GM21515 (cell line): ENCODE data around the gene MRPL2.
A peak's percentile ranks its signal among the peaks of the same experiment; 100 is the strongest.
"Not testable (repeated sequence)": the region's sequence is repeated elsewhere in the genome, so short reads cannot be mapped to it uniquely, and the experiment has no call there.

ENCODE experiments used
- ATAC-seq: cut with Tn5 transposase; IDR thresholded peaks from one replicate; pipeline ENCODE4 v1.9.1; 2021; ENCODE audit not compliant: unreplicated experiment

Gene MRPL2

DNA sequence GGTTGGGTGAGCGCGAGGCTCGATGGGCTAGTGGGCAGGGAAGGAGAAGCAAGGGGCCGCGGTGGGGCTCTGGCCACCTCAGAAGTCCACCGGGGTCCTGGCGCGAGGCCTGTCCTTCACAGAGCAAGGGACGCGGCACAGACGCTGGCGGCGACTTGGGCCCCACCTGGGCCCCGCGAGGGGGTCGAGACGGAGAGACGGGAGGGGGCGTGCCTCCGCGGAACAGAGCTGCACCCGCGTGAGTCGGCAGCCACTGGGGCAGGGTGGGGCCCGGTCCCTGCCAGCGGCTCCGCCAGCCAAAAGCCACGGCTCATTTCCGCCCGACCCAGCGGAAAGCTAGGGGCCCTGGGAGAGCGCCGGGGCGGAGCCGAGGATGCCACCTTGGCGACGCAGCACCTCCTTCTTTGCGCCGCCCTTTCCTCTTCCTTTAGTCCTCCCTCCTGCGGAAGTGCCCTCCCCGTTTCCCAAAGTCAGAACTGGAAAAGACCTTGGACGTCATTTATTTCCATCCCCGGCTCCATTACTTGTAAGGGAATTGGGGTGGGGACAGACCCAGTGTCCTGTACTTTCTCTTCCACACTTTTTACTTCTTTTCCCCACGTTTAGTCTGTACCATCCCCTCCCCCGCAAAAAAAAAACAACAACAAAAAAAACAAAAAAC, 5.6 kb downstream of the MRPL2 start, which contains the start of gene CUL7:
Gene CUL7, minus strand, starts transcription at position 307 of the 661 bp plus-strand sequence. CDS start 1,063 bp downstream, outside the sequence.
- ATAC-seq = peak; percentile 77

DNA sequence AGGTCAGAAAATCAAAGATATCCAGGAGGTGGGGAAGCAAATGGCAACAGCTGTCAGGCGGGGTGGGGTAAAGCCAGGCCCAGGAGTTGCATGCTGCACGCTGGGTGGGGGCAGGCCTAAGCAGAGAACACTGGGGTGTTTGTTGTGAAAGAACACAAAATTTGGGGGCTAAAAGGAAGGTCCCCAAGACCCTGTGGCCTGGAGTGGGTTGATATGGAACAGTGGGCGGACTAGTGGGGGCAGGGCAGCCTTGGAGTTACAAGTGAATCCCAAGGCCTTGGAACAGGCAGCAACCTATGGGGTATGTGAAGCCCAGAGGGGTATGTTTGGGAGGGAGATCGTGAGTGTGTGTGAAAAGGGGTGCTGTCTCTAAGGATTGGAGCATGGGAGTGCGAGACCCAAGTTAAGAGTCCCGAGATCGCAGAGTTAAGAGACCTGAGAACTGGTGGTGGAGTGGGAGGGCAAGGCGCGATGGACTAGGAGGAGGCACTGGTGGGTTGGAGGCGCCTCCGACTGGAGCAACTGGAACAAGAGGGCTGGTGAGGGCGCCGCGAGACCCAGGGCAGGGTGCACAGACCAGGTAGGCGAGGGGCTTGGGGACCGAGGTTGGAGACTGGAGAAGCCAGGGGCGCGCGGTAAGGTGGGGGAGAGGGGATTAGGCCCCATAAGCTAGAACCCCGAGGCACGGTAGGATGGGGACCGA, 6.2 kb downstream of the MRPL2 start:
- no peak for ATAC-seq

- no peak for ATAC-seq
Measured at GRCh38 chr6:43052225-43052841, 6.9 kb downstream of the MRPL2 start.

DNA sequence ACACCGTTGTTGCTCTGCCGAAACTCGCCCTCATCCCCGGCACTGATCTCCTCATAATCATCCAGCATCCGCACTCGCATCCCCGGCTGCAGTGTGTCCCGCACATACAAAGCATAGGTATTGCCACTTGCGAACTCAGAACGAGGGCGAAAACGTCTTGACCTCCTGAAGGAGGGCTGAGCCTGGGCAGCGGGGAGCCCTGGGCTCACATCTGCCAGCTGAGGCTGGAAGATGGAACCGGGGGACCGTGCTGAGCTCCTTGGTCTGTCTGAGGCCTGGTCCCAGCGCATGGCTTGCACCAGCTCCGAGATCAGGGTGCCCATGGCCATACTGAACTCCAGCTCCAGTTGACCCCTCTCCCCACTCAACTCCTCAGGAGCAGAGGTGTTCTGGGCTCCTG, 8.3 kb downstream of the MRPL2 start:
- no peak for ATAC-seq

GRCh38 chr6:43047998-43048397, 11.2 kb downstream of the MRPL2 start:
- ATAC-seq = no peak

GRCh38 chr6:43045371-43045930, 13.8 kb downstream of the MRPL2 start:
- ATAC-seq = no peak

- no peak for ATAC-seq
Measured at GRCh38 chr6:43043310-43043709, 15.9 kb downstream of the MRPL2 start.

DNA sequence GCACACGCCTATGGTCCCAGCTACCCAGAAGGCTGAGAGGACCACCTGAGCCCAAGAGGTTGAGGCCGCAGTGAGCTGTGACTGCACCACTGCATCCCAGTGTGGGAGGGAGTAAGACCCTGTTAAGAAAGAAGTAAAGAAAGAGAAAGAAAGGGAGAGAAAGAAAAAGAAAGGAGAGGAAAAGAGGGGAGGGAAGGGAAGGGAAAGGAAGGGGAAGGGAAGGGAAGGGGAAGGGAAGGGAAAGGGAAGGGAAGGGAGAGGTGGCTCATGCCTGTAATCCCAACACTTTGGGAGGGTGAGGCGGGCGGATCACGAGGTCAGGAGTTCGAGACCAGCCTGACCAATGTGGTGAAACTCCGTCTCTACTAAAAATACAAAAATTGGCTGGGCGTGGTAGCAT, 17.8 kb downstream of the MRPL2 start:
- ATAC-seq = not testable (repeated sequence)

DNA sequence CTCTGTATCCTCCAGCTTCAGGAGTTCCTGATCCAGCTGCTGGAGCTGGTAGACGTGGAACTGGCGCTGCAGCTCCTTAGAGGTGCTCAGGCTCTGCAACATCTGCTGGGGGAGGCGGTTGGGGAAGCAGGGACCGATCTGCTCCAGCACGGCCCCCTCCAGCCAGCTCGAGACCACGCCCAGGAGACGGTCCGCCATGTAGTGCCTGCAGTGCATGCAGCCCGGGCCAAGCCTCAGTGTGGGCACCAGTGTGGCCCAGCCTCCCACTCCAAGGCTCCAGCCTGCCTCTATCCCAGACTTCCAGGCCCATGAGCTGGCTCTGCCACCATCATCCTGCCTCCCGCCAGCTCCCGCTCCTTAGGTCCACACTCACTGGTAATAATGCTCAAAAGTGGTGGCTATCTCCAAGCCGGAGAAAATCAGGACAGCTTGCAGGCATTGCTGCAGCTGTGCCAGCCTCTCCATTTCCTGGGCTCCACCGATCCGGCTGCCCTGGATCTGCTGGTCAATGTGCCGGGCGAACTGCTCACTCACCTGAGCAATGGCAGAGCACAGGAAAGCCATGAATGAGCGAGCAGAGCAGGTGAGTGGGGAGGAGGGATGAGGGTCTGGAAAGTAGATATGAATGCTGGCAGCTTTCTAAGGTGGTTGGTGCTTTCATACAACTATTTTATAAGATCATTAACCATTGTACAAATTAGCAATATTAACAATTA, 18.5 kb downstream of the MRPL2 start:
- ATAC-seq = no peak

- ATAC-seq = no peak
Measured at GRCh38 chr6:43038727-43039126, 20.5 kb downstream of the MRPL2 start.

DNA sequence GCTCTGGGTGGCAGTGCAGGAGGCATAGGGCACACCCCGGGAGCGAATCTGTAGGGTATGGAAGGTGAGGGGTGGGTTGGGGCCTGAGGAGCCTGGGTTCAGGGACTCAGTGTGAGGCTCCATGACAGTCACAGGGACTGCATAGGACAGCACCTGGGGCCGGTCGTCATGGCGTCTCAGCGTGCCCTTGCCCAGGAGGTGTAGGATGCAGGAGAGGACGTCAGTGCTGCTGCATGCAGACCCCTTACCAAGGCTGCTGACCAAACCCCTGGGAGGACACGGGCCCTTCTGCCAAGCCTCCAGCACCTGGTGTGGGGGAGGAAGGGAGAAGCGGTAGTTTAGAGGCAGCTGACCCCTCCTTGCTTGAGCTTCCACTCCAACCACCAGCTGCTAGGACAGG, 21.5 kb downstream of the MRPL2 start:
- no peak for ATAC-seq

- ATAC-seq = no peak
Measured at GRCh38 chr6:43037197-43037596, 22.0 kb downstream of the MRPL2 start.

GRCh38 chr6:43036712-43037111, 22.5 kb downstream of the MRPL2 start:
- no peak for ATAC-seq

DNA sequence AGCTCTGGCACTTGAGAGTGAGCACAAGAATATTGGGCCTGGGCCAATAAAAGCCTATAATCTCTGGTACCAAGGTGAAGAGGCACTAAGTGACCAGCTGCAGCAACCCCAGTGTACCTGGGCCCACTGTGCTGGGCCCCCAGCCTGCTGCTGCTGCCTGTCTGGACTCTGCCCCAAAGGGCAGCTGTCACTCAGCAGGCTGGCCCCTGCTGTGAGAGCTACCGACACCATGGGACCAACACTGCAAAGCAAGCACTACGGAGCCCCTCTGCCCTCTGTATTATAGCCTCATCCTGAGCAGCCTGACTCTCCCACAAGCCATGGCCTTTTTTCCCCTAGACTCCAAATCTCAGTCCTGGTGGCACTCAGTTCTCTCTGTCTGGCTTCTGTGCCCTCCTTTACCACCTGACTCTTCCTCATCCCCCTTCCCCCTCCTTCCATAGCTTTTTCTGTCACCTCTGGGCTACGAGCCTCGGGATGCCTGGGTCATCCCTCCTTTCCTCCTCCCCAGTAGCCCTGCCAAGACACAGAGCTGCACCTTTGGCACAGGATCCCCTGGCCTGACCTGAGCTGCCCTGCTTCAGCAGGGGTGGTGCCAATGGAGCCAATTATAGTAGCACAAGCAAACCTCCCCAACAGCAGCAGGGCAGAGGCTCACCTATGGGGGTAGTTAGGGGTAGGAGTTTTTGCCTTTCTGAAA, 23.6 kb downstream of the MRPL2 start:
- no peak for ATAC-seq

GRCh38 chr6:43034190-43034525, 25.1 kb downstream of the MRPL2 start:
- ATAC-seq = no peak

GRCh38 chr6:43033496-43034189, 25.6 kb downstream of the MRPL2 start:
- no peak for ATAC-seq

DNA sequence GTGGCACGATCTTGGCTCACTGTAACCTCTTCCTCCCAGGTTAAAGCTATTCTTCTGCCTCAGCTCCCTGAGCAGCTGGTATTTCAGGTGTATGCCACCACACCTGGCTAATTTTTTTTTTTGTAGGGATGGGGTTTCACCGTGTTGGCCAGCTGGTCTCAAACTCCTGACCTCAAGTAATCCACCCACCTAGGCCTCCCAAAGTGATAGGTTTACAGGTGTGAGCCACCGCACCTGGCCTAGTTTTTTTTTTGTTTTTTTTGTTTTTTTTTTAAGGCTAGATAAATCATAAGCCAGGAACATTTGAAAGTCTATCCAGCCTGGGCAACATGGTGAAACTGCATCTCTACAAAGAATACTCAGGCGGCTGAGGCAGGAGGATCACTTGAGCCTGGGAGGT, 26.9 kb downstream of the MRPL2 start:
- ATAC-seq = no peak

- ATAC-seq = no peak
Measured at GRCh38 chr6:43029120-43029519, 30.1 kb downstream of the MRPL2 start.

DNA sequence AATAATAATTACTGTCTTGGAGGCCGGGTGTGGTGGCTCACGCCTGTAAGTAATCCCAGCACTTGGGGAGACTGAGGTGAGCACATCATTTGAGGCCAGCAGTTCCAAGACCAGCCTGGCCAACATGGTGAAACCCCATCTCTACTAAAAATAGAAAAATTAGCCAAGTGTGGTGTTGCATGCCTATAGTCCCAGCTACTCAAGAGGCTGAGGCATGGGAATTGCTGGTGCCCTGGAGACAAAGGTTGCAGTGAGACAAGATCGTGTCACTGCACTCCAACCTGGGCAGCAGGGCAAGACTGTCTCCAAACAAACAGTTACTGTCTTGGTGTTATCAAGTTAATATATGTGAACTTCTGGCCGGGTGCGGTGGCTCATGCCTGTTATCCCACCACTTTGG, 32.9 kb downstream of the MRPL2 start:
- no peak for ATAC-seq

DNA sequence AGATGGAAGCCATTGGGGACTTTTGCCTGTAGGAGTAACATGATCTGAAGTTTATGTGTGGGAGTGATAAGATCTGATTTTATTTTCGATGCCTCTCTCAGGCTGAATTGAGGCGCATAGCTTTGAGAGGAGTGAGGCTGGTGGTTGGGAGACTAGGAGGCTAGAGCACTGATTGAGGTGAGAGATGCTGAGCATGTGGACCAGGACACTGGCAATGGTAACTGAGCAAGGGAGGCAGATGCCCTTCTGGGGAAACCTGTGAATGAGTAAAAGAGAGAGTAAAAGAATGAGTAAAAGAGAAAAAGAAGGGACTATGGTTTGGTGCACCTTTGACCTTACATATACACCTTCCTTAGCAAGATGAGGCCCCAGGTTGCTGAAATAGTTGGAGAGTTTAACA, 34.8 kb downstream of the MRPL2 start:
- no peak for ATAC-seq
